Peyer's patch (tissue), 4 donors: ENCODE measurements around the gene SLC27A5.

Experiments
- POLR2A ChIP-seq, 2 donors: fragments of 450-650 bp; IDR thresholded peaks; one replicate each; pipeline ENCODE4 v1.5.1; 2017; ENCODE audit warnings: antibody characterized with exemption in 2 of 2, mild to moderate bottlenecking in 2 of 2, moderate library complexity in 2 of 2
- TF ChIP-seq, protein P1 (sequence below), 6 experiments: fragments of 450-650 bp in 4 of 6; fragments of 200-600 bp in 2 of 6; sonication (generic) in 1 of 6; IDR thresholded peaks; one replicate each; pipeline ENCODE4 v1.5.1; 2017 to 2019; ENCODE audit warnings: antibody characterized with exemption in 6 of 6, mild to moderate bottlenecking in 3 of 6, moderate library complexity in 1 of 6

DNA sequence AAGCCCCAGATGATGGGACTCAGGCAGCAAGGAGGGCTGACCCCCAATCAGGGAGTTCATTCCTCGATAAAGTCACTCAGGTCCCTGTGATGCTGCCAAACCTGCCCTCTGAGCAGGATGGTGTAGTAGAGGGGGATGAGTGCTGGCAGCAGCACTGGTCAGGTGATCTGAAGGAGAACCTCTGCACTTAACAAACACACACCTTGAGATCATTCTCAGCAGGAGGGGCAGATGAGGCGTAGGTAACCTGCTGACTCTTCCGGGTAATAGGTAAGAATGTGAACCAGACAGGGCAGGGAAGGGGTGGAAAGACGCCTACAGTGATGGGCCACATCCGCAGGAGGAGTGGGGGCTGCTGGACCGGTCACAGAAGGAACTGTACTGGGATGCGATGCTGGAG is 32.5 kb downstream of the SLC27A5 start:
- TF ChIP-seq, protein P1, sequence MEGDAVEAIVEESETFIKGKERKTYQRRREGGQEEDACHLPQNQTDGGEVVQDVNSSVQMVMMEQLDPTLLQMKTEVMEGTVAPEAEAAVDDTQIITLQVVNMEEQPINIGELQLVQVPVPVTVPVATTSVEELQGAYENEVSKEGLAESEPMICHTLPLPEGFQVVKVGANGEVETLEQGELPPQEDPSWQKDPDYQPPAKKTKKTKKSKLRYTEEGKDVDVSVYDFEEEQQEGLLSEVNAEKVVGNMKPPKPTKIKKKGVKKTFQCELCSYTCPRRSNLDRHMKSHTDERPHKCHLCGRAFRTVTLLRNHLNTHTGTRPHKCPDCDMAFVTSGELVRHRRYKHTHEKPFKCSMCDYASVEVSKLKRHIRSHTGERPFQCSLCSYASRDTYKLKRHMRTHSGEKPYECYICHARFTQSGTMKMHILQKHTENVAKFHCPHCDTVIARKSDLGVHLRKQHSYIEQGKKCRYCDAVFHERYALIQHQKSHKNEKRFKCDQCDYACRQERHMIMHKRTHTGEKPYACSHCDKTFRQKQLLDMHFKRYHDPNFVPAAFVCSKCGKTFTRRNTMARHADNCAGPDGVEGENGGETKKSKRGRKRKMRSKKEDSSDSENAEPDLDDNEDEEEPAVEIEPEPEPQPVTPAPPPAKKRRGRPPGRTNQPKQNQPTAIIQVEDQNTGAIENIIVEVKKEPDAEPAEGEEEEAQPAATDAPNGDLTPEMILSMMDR (IDR thresholded peaks at IDR 0.05), result no peak
- no peak for TF ChIP-seq POLR2A (IDR thresholded peaks at IDR 0.05)
